Activated T-cell treated with anti-CD3 and anti-CD28 coated beads for 24 hours (primary cell): ENCODE results near the gene ADGRA1.
"Not testable (repeated sequence)": the region's sequence is repeated elsewhere in the genome, so short reads cannot be mapped to it uniquely, and the experiment has no call there.

Source experiments
- DNase-seq: peaks from one replicate; pipeline ENCODE4 v3.0.0-alpha.2; 2020; ENCODE audit warnings: low read depth

Gene ADGRA1

GRCh38 chr10:133163889-133164815, 76.4 kb downstream of the ADGRA1 start:
- DNase-seq = no peak

GRCh38 chr10:133164816-133165555, 77.3 kb downstream of the ADGRA1 start:
- no peak for DNase-seq

GRCh38 chr10:133165556-133166503, 78.1 kb downstream of the ADGRA1 start:
- DNase-seq = no peak

GRCh38 chr10:133166504-133166827, 78.7 kb downstream of the ADGRA1 start:
- DNase-seq = no peak

- no peak for DNase-seq
Measured at GRCh38 chr10:133166828-133167692, 79.3 kb downstream of the ADGRA1 start.

- DNase-seq = no peak
Measured at GRCh38 chr10:133167693-133168616, 80.2 kb downstream of the ADGRA1 start.

- no peak for DNase-seq
Measured at GRCh38 chr10:133168617-133169031, 80.9 kb downstream of the ADGRA1 start.

- DNase-seq = no peak
Measured at GRCh38 chr10:133169173-133169947, 81.6 kb downstream of the ADGRA1 start.

- no peak for DNase-seq
Measured at GRCh38 chr10:133170092-133170491, 82.4 kb downstream of the ADGRA1 start.

- DNase-seq = no peak
Measured at GRCh38 chr10:133173860-133174640, 86.3 kb downstream of the ADGRA1 start.

- DNase-seq = no peak
Measured at GRCh38 chr10:133174689-133175263, 87.1 kb downstream of the ADGRA1 start.

- DNase-seq = not testable (repeated sequence)
Measured at GRCh38 chr10:133175624-133176023, 87.9 kb downstream of the ADGRA1 start.

GRCh38 chr10:133176546-133176945, 88.8 kb downstream of the ADGRA1 start:
- DNase-seq = no peak

GRCh38 chr10:133177380-133178157, 89.8 kb downstream of the ADGRA1 start:
- DNase-seq = no peak

GRCh38 chr10:133178357-133179127, 90.8 kb downstream of the ADGRA1 start:
- no peak for DNase-seq

- no peak for DNase-seq
Measured at GRCh38 chr10:133179128-133179520, 91.4 kb downstream of the ADGRA1 start.
